Activated CD8-positive, alpha-beta memory T cell treated with anti-CD3 and anti-CD28 coated beads, Interleukin-2, amount 10 ng/mL, durations not matched to agents 7 days and 5 days (primary cell): ENCODE results near the gene TRIM10. TPM values are rescaled to one million over a fixed set of nuclear protein-coding genes. Genes with fewer than 3 reads are reported as not detected.
A peak's percentile ranks its signal among the peaks of the same experiment; 100 is the strongest.
"Not testable (repeated sequence)": the region's sequence is repeated elsewhere in the genome, so short reads cannot be mapped to it uniquely, and the experiment has no call there.

Source experiments
- ATAC-seq: fragments of 150-1000 bp; cut with Tn5 transposase; one replicate; pipeline ENCODE4 v1.10.0; 2021; ENCODE audit warnings: moderate library complexity
- CTCF ChIA-PET: fragments of 350-600 bp; sonication (Branson Sonifier 250); formaldehyde crosslinking; loops from one replicate; lab custom pipeline; 2021; ENCODE audit warnings: antibody characterized with exemption; lab: Charles Lee
- DNase-seq: peaks from one replicate; pipeline ENCODE4 v3.0.0-alpha.2; 2020
- H3K27ac Mint-ChIP-seq: one replicate; pipeline ENCODE4 v1.8.0; 2021; ENCODE audit warnings: mild to moderate bottlenecking, mixed read lengths
- H3K27me3 Mint-ChIP-seq: one replicate; pipeline ENCODE4 v1.8.0; 2021; ENCODE audit warnings: mixed read lengths
- H3K36me3 Mint-ChIP-seq: one replicate; pipeline ENCODE4 v1.8.0; 2021; ENCODE audit warnings: mild to moderate bottlenecking, mixed read lengths
- H3K4me1 Mint-ChIP-seq: one replicate; pipeline ENCODE4 v1.8.0; 2021; ENCODE audit warnings: mixed read lengths
- H3K4me3 Mint-ChIP-seq: one replicate; pipeline ENCODE4 v1.8.0; 2021; ENCODE audit warnings: mild to moderate bottlenecking, moderate library complexity, mixed read lengths
- H3K9me3 Mint-ChIP-seq: one replicate; pipeline ENCODE4 v1.8.0; 2022; ENCODE audit warnings: low read depth, mixed read lengths
- total RNA-seq, 2 experiments: library from RNA; stranded (reverse); gene quantifications; one replicate each; pipeline ENCODE4 v1.2.3, GENCODE V29; 2021

TRIM10 gene
- total RNA-seq, 2 experiments from 2014 or later: not detected

DNA sequence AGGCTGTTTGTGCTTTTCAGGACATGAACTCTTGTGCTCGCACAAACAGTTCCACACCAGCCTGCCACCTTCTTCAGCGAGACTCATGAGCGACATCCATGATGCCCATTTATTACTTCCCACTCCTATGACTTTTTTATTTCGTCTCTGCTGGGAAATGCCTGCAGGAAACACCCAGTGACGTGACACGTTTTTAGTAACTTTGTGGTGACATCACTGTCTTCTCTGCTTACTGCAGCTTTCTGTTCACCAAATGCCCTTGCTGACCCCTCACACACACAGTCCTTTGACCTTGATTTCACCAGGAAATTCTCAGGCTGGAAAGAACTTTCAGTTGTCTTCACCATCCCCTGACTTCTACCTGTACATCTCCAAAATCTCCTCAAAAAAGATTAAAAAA is 16.2 kb downstream of the TRIM10 start:
- Mint-ChIP-seq H3K27ac (no peak overlapping the region), H3K4me3 (no peak overlapping the region), H3K4me1 (peaks cover 2% of the 10 kb centered on the region), H3K27me3 (peaks cover 72% of the 10 kb centered on the region), H3K9me3 (no peaks in the 10 kb centered on the region), H3K36me3 (no peaks in the 10 kb centered on the region)
- CTCF ChIA-PET: interaction anchor here (1.3 to 4.7 kb wide), 2 partner anchors 13 to 18 kb away, joined by 3 to 30 read pairs; no protein-coding TSS in a partner anchor
- no peak for ATAC-seq
- DNase-seq: no peak

DNA sequence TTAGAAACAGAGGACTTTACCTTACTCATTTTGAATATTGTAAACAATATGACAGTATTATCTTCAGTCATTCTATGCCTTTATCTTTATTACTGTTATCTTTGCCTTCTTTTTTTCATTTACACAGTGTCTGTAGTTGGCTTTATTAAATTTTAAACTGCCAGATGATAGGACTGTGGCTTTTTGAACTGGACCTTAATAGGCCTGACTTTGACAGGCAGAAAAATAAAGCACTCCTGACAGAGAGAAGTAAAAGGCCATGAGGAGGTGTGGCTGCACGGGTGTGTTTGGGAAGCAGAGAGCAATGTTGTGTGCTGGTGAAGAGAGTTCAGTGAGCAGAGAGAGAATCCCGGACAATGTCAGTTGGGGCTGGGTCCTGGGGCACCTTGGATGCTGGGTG is 17.2 kb downstream of the TRIM10 start:
- ATAC-seq (no peak), DNase-seq (no peak)
- CTCF ChIA-PET: interaction anchor here (1.5 to 4.7 kb wide), 2 partner anchors 12 to 24 kb away, joined by 5 to 30 read pairs; no protein-coding TSS in a partner anchor
- H3K27ac Mint-ChIP-seq: no peak overlapping the region
- no peaks in the 10 kb centered on the region for H3K36me3 Mint-ChIP-seq
- peaks cover 2% of the 10 kb centered on the region for H3K4me1 Mint-ChIP-seq
- H3K4me3 Mint-ChIP-seq: no peak overlapping the region
- H3K9me3 Mint-ChIP-seq: no peaks in the 10 kb centered on the region
- peaks cover 80% of the 10 kb centered on the region for H3K27me3 Mint-ChIP-seq

DNA sequence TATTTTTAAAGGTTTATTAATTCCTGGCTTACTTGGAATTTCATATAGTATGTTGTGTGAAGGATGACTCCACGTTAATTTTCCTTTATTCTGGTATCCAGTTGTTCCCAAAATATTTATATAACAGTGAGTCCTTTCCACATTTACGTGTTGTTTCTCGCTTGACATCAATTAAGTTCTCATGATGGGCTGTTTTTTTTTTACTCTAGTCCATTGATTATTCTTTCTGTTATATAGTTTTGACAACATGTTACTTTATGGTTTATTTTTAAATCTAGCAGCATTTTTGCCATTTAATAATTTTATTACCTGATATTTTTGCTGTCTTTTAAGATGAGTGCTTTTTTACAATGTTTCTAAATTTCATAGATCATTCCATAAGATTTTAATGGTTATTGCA is 18.3 kb downstream of the TRIM10 start:
- peaks cover 2% of the 10 kb centered on the region for H3K4me1 Mint-ChIP-seq
- DNase-seq (no peak), ATAC-seq (no peak)
- H3K9me3 Mint-ChIP-seq: no peaks in the 10 kb centered on the region
- peaks cover 82% of the 10 kb centered on the region for H3K27me3 Mint-ChIP-seq
- H3K36me3 Mint-ChIP-seq: no peaks in the 10 kb centered on the region
- H3K27ac Mint-ChIP-seq: no peak overlapping the region
- CTCF ChIA-PET: interaction anchor here (1.5 to 4.7 kb wide), 2 partner anchors 10 to 25 kb away, joined by 5 to 30 read pairs; no protein-coding TSS in a partner anchor
- no peak overlapping the region for H3K4me3 Mint-ChIP-seq

DNA sequence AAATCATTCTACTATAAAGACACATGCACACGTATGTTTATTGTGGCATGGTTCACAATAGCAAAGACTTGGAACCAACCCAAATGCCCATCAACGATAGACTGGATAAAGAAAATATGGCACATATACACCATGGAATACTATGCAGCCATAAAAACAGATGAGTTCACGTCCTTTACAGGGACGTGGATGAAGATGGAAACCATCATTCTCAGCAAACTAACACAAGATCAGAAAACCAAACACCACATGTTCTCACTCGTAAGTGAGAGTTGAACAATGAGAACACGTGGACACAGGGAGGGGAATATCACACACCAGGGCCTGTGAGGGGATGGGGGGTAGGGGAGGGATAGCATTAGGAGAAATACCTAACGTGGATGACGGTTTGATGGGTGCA is 20.8 kb downstream of the TRIM10 start:
- peaks cover 76% of the 10 kb centered on the region for H3K27me3 Mint-ChIP-seq

DNA sequence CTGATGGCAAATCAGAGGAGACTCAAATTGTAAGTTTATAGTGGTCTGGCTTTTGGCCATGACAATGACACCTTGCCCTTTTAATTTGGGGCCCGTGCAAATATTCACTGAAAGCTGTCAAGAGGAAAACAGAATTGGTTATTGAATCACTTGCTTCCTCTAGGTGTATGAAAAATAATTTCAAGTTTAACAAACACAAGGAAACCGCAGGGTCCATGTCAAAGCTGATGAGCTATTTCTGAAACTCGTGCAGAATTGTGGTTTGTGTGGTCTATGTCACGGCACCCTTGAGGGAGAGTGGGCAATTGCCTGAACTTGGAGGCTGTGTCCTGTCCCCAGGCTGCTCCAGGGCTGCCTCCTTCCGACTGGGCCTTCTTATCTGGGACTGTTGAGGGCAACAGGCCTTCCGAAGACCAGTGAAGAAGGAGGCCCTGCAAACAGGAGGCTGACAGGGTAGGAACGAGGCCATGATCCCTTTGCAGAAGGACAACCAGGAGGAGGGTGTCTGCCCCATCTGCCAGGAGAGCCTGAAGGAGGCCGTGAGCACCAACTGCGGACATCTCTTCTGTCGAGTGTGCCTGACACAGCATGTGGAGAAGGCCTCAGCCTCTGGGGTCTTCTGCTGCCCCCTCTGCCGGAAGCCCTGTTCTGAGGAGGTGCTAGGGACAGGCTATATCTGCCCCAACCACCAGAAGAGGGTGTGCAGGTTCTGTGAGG is 24.3 kb downstream of the TRIM10 start:
- DNase-seq: peak; percentile 48
- H3K27me3 Mint-ChIP-seq: peaks cover 71% of the 10 kb centered on the region

More for the DNA sequence above, 20.8 kb downstream of the TRIM10 start:
- not testable (repeated sequence) for H3K27ac Mint-ChIP-seq, H3K9me3 Mint-ChIP-seq, H3K36me3 Mint-ChIP-seq, H3K4me3 Mint-ChIP-seq, DNase-seq, ATAC-seq
- CTCF ChIA-PET: interaction anchor here (1.3 to 4.7 kb wide), 2 partner anchors 8 to 37 kb away, joined by 4 to 30 read pairs; no protein-coding TSS in a partner anchor
- H3K4me1 Mint-ChIP-seq: peaks cover 13% of the 10 kb centered on the region

DNA sequence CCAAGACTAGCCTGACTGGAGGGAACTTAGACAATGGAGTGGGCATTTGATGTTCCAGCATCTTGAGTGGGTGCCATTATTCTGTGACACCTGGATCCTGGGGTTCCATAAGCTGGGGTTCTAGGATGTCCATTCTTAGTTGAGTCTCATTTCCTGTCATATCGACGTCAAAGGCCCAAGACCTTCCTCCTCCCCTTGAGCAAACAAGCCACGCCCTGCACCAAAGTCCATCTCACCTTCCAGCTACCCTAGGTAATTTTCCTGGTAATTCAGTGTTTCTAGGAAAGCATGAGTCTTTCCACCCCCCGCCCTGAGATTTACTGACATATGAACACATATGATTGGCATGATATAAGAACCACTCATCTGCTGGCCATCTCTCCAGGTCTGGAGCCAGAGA is 25.3 kb downstream of the TRIM10 start, which contains the start of gene TRIM40:
TRIM40 (plus strand) TSS at position 384 of the 400 bp plus-strand sequence. CDS start 897 bp downstream, outside the sequence.
- peaks cover 71% of the 10 kb centered on the region for H3K27me3 Mint-ChIP-seq
- no peak within 1 kb of the TSS for H3K27ac Mint-ChIP-seq
- no peaks in the 10 kb centered on the region for H3K9me3 Mint-ChIP-seq
- CTCF ChIA-PET: interaction anchor here (1.3 to 9.2 kb wide), 2 partner anchors 32 to 38 kb away, joined by 4 to 234 read pairs; no protein-coding TSS in a partner anchor
- ATAC-seq: no peak
- H3K4me1 Mint-ChIP-seq: peaks cover 17% of the 10 kb centered on the region
- H3K4me3 Mint-ChIP-seq: no peak within 1 kb of the TSS
- no peak for DNase-seq
- H3K36me3 Mint-ChIP-seq: no peaks in the 10 kb centered on the region

More for the DNA sequence above, 24.3 kb downstream of the TRIM10 start:
- no peaks in the 10 kb centered on the region for H3K36me3 Mint-ChIP-seq
- no peak overlapping the region for H3K4me3 Mint-ChIP-seq
- CTCF ChIA-PET: interaction anchor here (1.2 to 9.2 kb wide), 2 partner anchors 12 to 33 kb away, joined by 3 to 234 read pairs; no protein-coding TSS in a partner anchor
- ATAC-seq: peak; percentile 45
- no peak overlapping the region for H3K27ac Mint-ChIP-seq
- peaks cover 13% of the 10 kb centered on the region for H3K4me1 Mint-ChIP-seq
- H3K9me3 Mint-ChIP-seq: no peaks in the 10 kb centered on the region

DNA sequence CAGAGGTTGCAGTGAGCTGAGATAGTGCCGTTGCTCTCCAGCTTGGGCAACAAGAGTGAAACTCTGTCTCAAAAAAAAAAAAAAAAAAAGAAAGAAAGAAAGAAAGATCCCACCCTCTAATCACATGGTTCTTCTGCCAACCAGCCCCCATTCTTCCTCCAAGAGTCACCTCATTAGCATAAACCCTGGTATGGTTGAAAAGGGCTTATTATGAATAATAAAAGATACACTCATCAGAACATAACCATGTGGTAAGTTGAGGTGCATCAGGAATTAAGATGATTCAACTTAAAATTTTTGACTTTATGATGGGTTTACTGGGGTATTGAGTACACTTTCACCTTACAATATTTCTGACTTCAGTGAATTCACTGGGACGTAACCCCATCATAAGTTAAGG is 25.9 kb downstream of the TRIM10 start:
- ATAC-seq: no peak

DNA sequence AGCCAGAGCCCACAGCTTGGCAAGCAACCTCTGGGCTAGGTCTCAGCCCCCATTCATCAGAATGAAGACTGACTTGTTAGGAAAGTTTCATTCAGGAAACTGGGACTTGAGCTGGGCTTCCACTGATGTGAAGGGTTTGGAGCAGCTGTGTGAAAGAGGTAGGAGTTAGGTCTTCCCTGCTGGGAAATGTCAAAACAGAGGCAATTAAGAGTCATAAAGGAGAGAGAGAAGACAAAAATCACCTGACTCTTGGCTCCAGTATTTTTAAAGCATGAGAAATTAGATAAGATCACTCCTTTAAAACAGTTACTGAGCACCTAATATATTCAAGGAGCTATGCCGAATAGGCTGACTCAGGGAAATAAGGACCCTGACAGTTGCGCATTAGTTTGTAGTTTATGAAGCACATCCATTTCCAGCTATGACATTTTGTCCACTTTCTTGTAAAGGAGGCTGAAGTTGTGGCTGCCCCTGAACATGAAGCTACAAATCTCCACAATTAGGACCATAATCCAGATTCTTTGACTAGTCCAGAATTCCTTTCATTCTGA is 29.0 kb downstream of the TRIM10 start:
- Mint-ChIP-seq H3K9me3 (no peaks in the 10 kb centered on the region), H3K27me3 (peaks cover 76% of the 10 kb centered on the region), H3K4me3 (no peak overlapping the region), H3K27ac (no peak overlapping the region), H3K36me3 (no peaks in the 10 kb centered on the region), H3K4me1 (peaks cover 25% of the 10 kb centered on the region)
- ATAC-seq (no peak), DNase-seq (no peak)
- CTCF ChIA-PET: interaction anchor here (0.8 to 9.2 kb wide), 18 partner anchors 10 to 307 kb away, joined by 3 to 234 read pairs (median 8); partner anchors contain the start of genes POLR1H, RNF39 and RPP21

More for the DNA sequence above, 25.9 kb downstream of the TRIM10 start:
- Mint-ChIP-seq H3K36me3 (no peaks in the 10 kb centered on the region), H3K27me3 (peaks cover 73% of the 10 kb centered on the region), H3K4me1 (peaks cover 23% of the 10 kb centered on the region), H3K27ac (no peak overlapping the region), H3K9me3 (no peaks in the 10 kb centered on the region), H3K4me3 (no peak overlapping the region)
- no peak for DNase-seq
- CTCF ChIA-PET: interaction anchor here (1.3 to 9.2 kb wide), 2 partner anchors 31 to 37 kb away, joined by 4 to 234 read pairs; no protein-coding TSS in a partner anchor

DNA sequence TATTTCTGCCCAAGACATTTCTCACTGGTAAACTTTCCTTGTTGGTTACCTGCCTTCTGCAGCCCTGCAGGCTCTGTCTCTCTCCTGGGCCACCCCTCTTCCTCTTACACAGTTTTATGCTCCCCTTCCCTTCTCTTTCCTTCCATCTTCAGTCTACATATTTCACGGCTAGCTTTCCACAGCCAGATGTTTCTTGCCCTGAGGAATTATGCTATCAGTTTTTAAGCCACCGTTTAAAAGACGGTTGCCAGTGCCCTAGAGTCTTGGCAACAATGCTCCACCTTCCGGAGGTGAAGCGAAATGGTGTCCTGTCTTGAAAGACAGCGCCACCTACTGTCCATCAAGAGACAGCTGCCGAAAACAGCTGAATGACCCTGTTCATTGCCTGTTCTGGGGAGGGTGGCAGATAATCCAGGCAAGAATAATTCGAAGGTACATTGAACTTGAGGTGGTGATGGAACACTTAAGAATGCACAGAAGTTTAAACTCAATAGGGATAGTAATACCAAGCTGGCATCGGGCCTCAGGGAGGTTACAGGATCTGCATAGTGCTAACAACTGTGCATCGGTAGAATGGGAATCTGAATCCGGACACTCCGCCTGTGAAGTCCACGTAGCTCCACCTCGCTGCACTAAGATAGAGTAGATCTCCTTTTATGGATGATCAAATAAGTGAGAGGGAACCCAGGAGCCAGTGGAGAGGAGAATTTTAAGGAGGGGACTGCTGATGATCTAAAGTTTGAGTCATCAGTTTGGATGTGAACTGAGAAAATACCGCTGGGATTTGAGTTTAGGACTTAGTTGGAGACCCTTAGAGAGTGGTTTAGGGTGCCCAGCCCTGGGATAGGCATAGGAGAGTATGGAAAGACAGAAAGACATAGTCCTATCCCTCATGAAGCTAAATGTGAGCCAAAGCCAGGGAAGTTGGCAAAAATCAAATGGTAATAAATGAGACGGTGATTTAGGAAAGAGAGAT is 29.8 kb downstream of the TRIM10 start:
- Mint-ChIP-seq H3K27ac (peak overlapping the region; percentile 5), H3K36me3 (no peaks in the 10 kb centered on the region), H3K4me1 (peaks cover 19% of the 10 kb centered on the region), H3K4me3 (no peak overlapping the region), H3K27me3 (peaks cover 84% of the 10 kb centered on the region), H3K9me3 (no peaks in the 10 kb centered on the region)
- CTCF ChIA-PET: interaction anchor here (0.7 to 9.2 kb wide), 37 partner anchors 9 to 320 kb away, joined by 3 to 234 read pairs (median 6); partner anchors contain the start of genes POLR1H, PPP1R11, RNF39 and RPP21
- peak; percentile 97 for ATAC-seq
- DNase-seq: peak; percentile 81

DNA sequence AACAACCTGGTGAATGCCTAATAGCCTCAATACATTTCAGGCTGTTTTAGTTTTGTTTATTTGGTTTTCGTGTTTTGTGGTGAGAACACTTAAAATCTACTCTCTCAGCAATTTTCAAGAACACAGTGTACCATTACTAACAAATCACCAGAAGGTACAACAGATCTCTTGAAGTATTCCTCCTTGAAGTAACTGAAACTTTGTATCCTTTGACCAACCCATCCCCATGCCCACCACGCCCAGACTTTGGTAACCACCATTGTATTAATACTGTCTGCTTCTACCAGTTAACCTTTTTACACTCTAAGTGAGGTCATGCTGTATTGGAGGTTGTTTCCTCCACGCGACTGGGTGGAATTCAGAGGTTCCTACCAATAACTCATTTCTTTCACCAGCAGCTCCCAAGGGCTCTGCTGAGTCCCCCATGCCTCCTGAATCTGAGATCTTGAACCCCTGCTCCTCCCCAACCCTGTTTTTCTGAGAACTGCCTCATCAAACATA is 30.8 kb downstream of the TRIM10 start:
- CTCF ChIA-PET: interaction anchor here (0.8 to 9.2 kb wide), 25 partner anchors 10 to 321 kb away, joined by 3 to 234 read pairs (median 7); partner anchors contain the start of genes PPP1R11, RNF39 and TRIM15
- Mint-ChIP-seq H3K27ac (no peak overlapping the region), H3K27me3 (peaks cover 88% of the 10 kb centered on the region), H3K9me3 (no peaks in the 10 kb centered on the region), H3K4me1 (peaks cover 13% of the 10 kb centered on the region), H3K36me3 (no peaks in the 10 kb centered on the region), H3K4me3 (no peak overlapping the region)
- no peak for ATAC-seq
- no peak for DNase-seq

DNA sequence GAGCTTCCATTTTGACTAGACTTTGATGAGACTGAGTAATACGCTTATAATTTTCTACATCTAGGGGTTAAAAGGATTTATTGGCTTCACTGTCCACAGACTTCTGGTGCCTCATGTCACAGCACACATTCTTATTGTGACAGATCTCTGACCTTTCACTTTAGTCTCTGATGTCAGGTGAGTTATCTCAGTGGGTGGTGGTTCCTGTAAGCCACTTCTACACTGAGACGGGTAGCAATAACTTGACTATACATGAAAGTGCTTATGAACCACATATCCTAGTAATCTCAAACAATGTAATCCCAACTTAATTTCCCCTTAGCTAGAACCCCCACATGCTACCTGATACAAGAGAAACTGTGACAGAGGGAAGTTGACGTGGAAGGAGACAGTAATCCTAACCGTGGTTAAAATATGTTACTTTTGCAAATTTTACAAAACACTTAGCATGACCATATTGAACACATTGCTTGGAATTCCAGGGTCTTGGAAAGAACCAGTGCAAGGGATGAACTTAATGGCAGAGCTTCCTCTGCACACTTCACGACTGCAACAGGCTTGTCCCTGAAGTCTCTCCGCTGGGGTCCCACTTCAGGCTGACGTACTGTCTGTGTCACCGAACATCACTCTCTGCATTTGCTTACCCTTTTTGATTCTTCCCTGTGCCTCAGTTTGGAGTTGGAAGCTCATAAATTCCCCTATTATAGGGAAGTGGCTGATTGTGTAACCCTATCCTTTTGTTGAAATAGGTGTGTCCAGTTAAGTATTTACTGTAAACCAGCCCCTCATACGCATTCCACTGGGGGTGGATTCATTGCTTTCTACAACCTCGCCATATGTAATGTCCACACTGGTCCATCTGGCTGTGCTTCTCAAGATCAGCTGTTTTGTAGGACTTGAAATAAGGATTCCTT is 31.5 kb downstream of the TRIM10 start:
- DNase-seq (no peak), ATAC-seq (no peak)
- Mint-ChIP-seq H3K27ac (no peak overlapping the region), H3K27me3 (peaks cover 88% of the 10 kb centered on the region), H3K4me3 (no peak overlapping the region), H3K4me1 (peaks cover 13% of the 10 kb centered on the region), H3K9me3 (no peaks in the 10 kb centered on the region), H3K36me3 (no peaks in the 10 kb centered on the region)
- CTCF ChIA-PET: interaction anchor here (0.8 to 9.2 kb wide), 13 partner anchors 13 to 281 kb away, joined by 3 to 234 read pairs (median 10); partner anchors contain the start of gene PPP1R11
